ENCODE measurements around the gene OSMR. TPM values are rescaled to one million over a fixed set of nuclear protein-coding genes. Genes with fewer than 3 reads are reported as not detected.

OSMR gene
- total and polyA plus RNA-seq, 2 of the 13 experiments (the other 11 are each of a cell fraction or from before 2014, with no cell fraction given): 21.3 to 86.5 TPM

- TF ChIP-seq MAFK (conservative IDR thresholded peaks at IDR 0.05 in 1 of 2, IDR thresholded peaks at IDR 0.05 in 1 of 2; ENCODE audit: low read length in 2 of 2) (no peak), ZNF501 (CRISPR knock-in tag; IDR thresholded peaks at IDR 0.05) (no peak)
Observed at GRCh38 chr5:38871790-38872551, 26.2 kb downstream of the OSMR start (continued).

- H3K27me3 ChIP-seq (ENCODE audit: control insufficient read depth in 1 of 2, insufficient read depth in 2 of 2, low read length in 2 of 2): no peaks in the 10 kb centered on the region
- FAIRE-seq: no peak
- ChIA-PET POLR2A (no interaction called here), CTCF (ENCODE audit: low intra/inter-chr PET ratio, low total read pairs) (no interaction called here)
- intact Hi-C loops (cut with micrococcal nuclease; ENCODE audit: unreplicated experiment): no loop called here
- no peaks in the 10 kb centered on the region for H3K9me3 ChIP-seq (ENCODE audit: low read length)
- H3K27ac ChIP-seq (ENCODE audit: extremely low read length, insufficient read depth, low read length): no peak overlapping the region
- H4K20me1 ChIP-seq (ENCODE audit: insufficient read depth, low read length): peaks cover 12% of the 10 kb centered on the region; the same call in 1 of the 2 replicates
- no peak overlapping the region for H3K4me3 ChIP-seq (replicated peaks in 1 of 3; ENCODE audit: insufficient read depth in 1 of 3, low read depth in 2 of 3, low read length in 3 of 3)
- TF ChIP-seq DMAP1 (CRISPR knock-in tag; IDR thresholded peaks at IDR 0.05) (no peak), ZKSCAN1 (IDR thresholded peaks at IDR 0.05; ENCODE audit: low read length) (no peak), ZNF766 (CRISPR knock-in tag; IDR thresholded peaks at IDR 0.05; ENCODE audit: borderline replicate concordance) (no peak)
- H3K79me2 ChIP-seq (ENCODE audit: insufficient read depth, low read length): peaks cover 6% of the 10 kb centered on the region
- H3K36me3 ChIP-seq (replicated peaks in 1 of 2; ENCODE audit: control insufficient read depth in 1 of 2, insufficient read depth in 2 of 2, low read length in 2 of 2): peaks cover 9 to 74% of the 10 kb centered on the region in 2 experiments
- in situ Hi-C loops (cut with HindIII; ENCODE audit: extremely low pct_ligation_motif_present, low pct_unique_long_range_greater_than_20kb): no loop called here
- H2AFZ ChIP-seq (ENCODE audit: low read length): no peak overlapping the region
- no peak for ATAC-seq
- BruUV-seq (replicated peaks): no TSS peak
- H3K9ac ChIP-seq (ENCODE audit: insufficient read depth, low read depth, low read length): no peak overlapping the region
- H3K4me2 ChIP-seq (ENCODE audit: low read depth, low read length): no peak overlapping the region
- H3K4me1 ChIP-seq (ENCODE audit: insufficient read depth, low read length): no peaks in the 10 kb centered on the region
- no peak for DNase-seq (ENCODE audit: low spot score)
- 98% methylated on average over 1 of the region's 1 CpG for WGBS (ENCODE audit: low lambda C conversion rate)
Observed at GRCh38 chr5:38872826-38873225, 27.0 kb downstream of the OSMR start.

- H3K9ac ChIP-seq (ENCODE audit: insufficient read depth, low read depth, low read length): no peak overlapping the region
- in situ Hi-C loops (cut with HindIII; ENCODE audit: extremely low pct_ligation_motif_present, low pct_unique_long_range_greater_than_20kb): no loop called here
- no TSS peak for BruUV-seq (replicated peaks)
- 97% methylated on average over 5 of the region's 5 CpGs for WGBS (ENCODE audit: low lambda C conversion rate)
- intact Hi-C loops (cut with micrococcal nuclease; ENCODE audit: unreplicated experiment): no loop called here
- no peak overlapping the region for H2AFZ ChIP-seq (ENCODE audit: low read length)
- TF ChIP-seq PRMT3 (CRISPR knock-in tag; IDR thresholded peaks at IDR 0.05; ENCODE audit: borderline replicate concordance, low read depth): no peak
- TF ChIP-seq ZSCAN20 (CRISPR knock-in tag; IDR thresholded peaks at IDR 0.05; ENCODE audit: borderline replicate concordance): no peak
- TF ChIP-seq CBX5 (CRISPR knock-in tag; IDR thresholded peaks at IDR 0.05; ENCODE audit: borderline replicate concordance): no peak
- TF ChIP-seq MAFK (conservative IDR thresholded peaks at IDR 0.05 in 1 of 2, IDR thresholded peaks at IDR 0.05 in 1 of 2; ENCODE audit: low read length in 2 of 2): peak in 1 of 2 experiments; percentile 31; a peak in 1 of 4 replicates
- TF ChIP-seq MAFF (IDR thresholded peaks at IDR 0.05; ENCODE audit: low read depth, low read length): 0 out of 2 replicates have a peak, but pooled peaks have one; percentile 21
- no peak for DNase-seq (ENCODE audit: low spot score)
- peaks cover 3% of the 10 kb centered on the region for H3K79me2 ChIP-seq (ENCODE audit: insufficient read depth, low read length)
- CTCF ChIA-PET (ENCODE audit: low intra/inter-chr PET ratio, low total read pairs): no interaction called here
- no peaks in the 10 kb centered on the region for H3K4me1 ChIP-seq (ENCODE audit: insufficient read depth, low read length)
- peaks cover 12 to 68% of the 10 kb centered on the region in 2 experiments for H3K36me3 ChIP-seq (replicated peaks in 1 of 2; ENCODE audit: control insufficient read depth in 1 of 2, insufficient read depth in 2 of 2, low read length in 2 of 2)
- no peaks in the 10 kb centered on the region for H3K27me3 ChIP-seq (ENCODE audit: control insufficient read depth in 1 of 2, insufficient read depth in 2 of 2, low read length in 2 of 2)
- no peak overlapping the region for H3K27ac ChIP-seq (ENCODE audit: extremely low read length, insufficient read depth, low read length)
- ATAC-seq: no peak
- no peak for FAIRE-seq
- POLR2A ChIA-PET: no interaction called here
- no peak overlapping the region for H3K4me2 ChIP-seq (ENCODE audit: low read depth, low read length)
- H3K4me3 ChIP-seq (replicated peaks in 1 of 3; ENCODE audit: insufficient read depth in 1 of 3, low read depth in 2 of 3, low read length in 3 of 3): no peak overlapping the region
- H4K20me1 ChIP-seq (ENCODE audit: insufficient read depth, low read length): peaks cover 8% of the 10 kb centered on the region; the same call in 1 of the 2 replicates
- H3K9me3 ChIP-seq (ENCODE audit: low read length): no peaks in the 10 kb centered on the region
Observed at GRCh38 chr5:38874948-38875456, 29.2 kb downstream of the OSMR start.
